A673 (cell line): ENCODE measurements around the gene RSPH1. TPM values are rescaled to one million over a fixed set of nuclear protein-coding genes. Genes with fewer than 3 reads are reported as not detected.

ENCODE experiments used
- BruUV-seq: library from RNA; stranded (reverse); fragments of 400-500 nt; replicated peaks from 2 replicates; lab custom pipeline; 2021; lab: Mats Ljungman, UMichigan
- CTCF ChIA-PET: fragments of 300-600 bp; sonication (Branson Sonifier 250); formaldehyde crosslinking; loops from one replicate; lab custom pipeline; 2022; ENCODE audit warnings: antibody characterized with exemption; lab: Charles Lee
- POLR2A ChIA-PET: fragments of 300-600 bp; sonication (Branson Sonifier 250); formaldehyde crosslinking; loops from one replicate; lab custom pipeline; 2022; ENCODE audit warnings: antibody characterized with exemption; ENCODE audit not compliant: low non-redundant PET; lab: Charles Lee
- DNase-seq: peaks from one replicate; pipeline ENCODE4 v3.0.0-alpha.2; 2015; ENCODE audit warnings: low spot score
- H3K27ac ChIP-seq: fragments of 200-600 bp; sonication (generic); 2 replicates; pipeline ENCODE4 v1.5.1; 2016; ENCODE audit warnings: mixed run types, low read depth, mild to moderate bottlenecking, mixed read lengths, antibody characterized with exemption, low read length; ENCODE audit not compliant: poor library complexity, severe bottlenecking
- H3K27me3 ChIP-seq: fragments of 200-600 bp; sonication (generic); replicated peaks from 2 replicates; pipeline ENCODE4 v1.6.1; 2017; ENCODE audit warnings: mixed run types, low read depth, mild to moderate bottlenecking, mixed read lengths, antibody characterized with exemption, low read length; ENCODE audit not compliant: insufficient read depth, poor library complexity
- H3K36me3 ChIP-seq: fragments of 200-600 bp; sonication (generic); 2 replicates; pipeline ENCODE4 v1.6.1; 2016; ENCODE audit warnings: mixed run types, mild to moderate bottlenecking, mixed read lengths, antibody characterized with exemption, low read length; ENCODE audit not compliant: insufficient read depth, poor library complexity, severe bottlenecking
- H3K4me1 ChIP-seq: fragments of 200-600 bp; sonication (generic); 2 replicates; pipeline ENCODE4 v1.6.1; 2017; ENCODE audit warnings: mixed run types, mild to moderate bottlenecking, mixed read lengths, antibody characterized with exemption, low read length; ENCODE audit not compliant: insufficient read depth, poor library complexity, severe bottlenecking
- H3K4me3 ChIP-seq: fragments of 200-600 bp; sonication (generic); 2 replicates; pipeline ENCODE4 v1.5.1; 2016; ENCODE audit warnings: low read depth, mixed run types, mild to moderate bottlenecking, mixed read lengths, low read length; ENCODE audit not compliant: poor library complexity, severe bottlenecking
- H3K9me3 ChIP-seq: fragments of 200-600 bp; sonication (generic); 2 replicates; pipeline ENCODE4 v1.6.1; 2016; ENCODE audit warnings: mixed run types, low read depth, mild to moderate bottlenecking, mixed read lengths, antibody characterized with exemption, low read length; ENCODE audit not compliant: poor library complexity, severe bottlenecking
- CTCF ChIP-seq: fragments of 300-800, 200-600 bp; sonication (generic); conservative IDR thresholded peaks from 2 replicates; pipeline ENCODE4 v1.5.1; 2017; ENCODE audit warnings: low read depth, mild to moderate bottlenecking, antibody characterized with exemption, low read length, moderate library complexity, mixed read lengths
- EZH2 ChIP-seq: fragments of 200-600 bp; sonication (generic); IDR thresholded peaks from 2 replicates; pipeline ENCODE4 v1.6.1; 2017; ENCODE audit warnings: borderline replicate concordance, low read depth, mild to moderate bottlenecking, mixed read lengths, antibody characterized with exemption, low read length; ENCODE audit not compliant: poor library complexity, severe bottlenecking
- intact Hi-C: fragments of 100-400 bp; cut with micrococcal nuclease; formaldehyde crosslinking; loops from one replicate; pipeline ENCODE4 v1.10.0; 2022; ENCODE audit not compliant: unreplicated experiment
- total RNA-seq: library from RNA; stranded (reverse); gene quantifications from 2 replicates; pipeline ENCODE4 v1.2.3, GENCODE V29; 2021

Gene RSPH1
- total RNA-seq, 1 experiment from 2014 or later, result 0.45 TPM

- CTCF ChIA-PET, result no interaction called here
- DNase-seq, result peak; percentile 46
These were observed 43.9 kb upstream of the RSPH1 start for GRCh38 chr21:42539931-42540343.

GRCh38 chr21:42539342-42539741, 43.3 kb upstream of the RSPH1 start:
- BruUV-seq, result no TSS peak
- CTCF ChIA-PET, result no interaction called here
- H3K27me3 ChIP-seq, result no peaks in the 10 kb centered on the region
- no peak for DNase-seq
- TF ChIP-seq CTCF (no peak), EZH2 (no peak)
- POLR2A ChIA-PET, result no interaction called here
- no peak overlapping the region for H3K4me3 ChIP-seq
- peaks cover 19% of the 10 kb centered on the region for H3K4me1 ChIP-seq
- H3K36me3 ChIP-seq, result no peaks in the 10 kb centered on the region
- H3K9me3 ChIP-seq, result no peaks in the 10 kb centered on the region
- no peak overlapping the region for H3K27ac ChIP-seq
- intact Hi-C loops, result loop anchor here (5.0 to 10.0 kb wide), 3 partner anchors 33 to 232 kb away; no protein-coding TSS in a partner anchor

More at GRCh38 chr21:42539931-42540343, 43.9 kb upstream of the RSPH1 start:
- Histone ChIP-seq H3K36me3 (no peaks in the 10 kb centered on the region), H3K9me3 (no peaks in the 10 kb centered on the region), H3K4me1 (peaks cover 13% of the 10 kb centered on the region), H3K4me3 (no peak overlapping the region), H3K27ac (no peak overlapping the region), H3K27me3 (no peaks in the 10 kb centered on the region)
- TF ChIP-seq CTCF (peak; percentile 50), EZH2 (no peak)
- BruUV-seq, result no TSS peak
- POLR2A ChIA-PET, result no interaction called here
- intact Hi-C loops, result loop anchor here (5.0 to 10.0 kb wide), 3 partner anchors 32 to 233 kb away; no protein-coding TSS in a partner anchor

- CTCF ChIA-PET, result no interaction called here
- Histone ChIP-seq H3K4me3 (no peak overlapping the region), H3K36me3 (no peaks in the 10 kb centered on the region), H3K9me3 (no peaks in the 10 kb centered on the region), H3K27me3 (no peaks in the 10 kb centered on the region), H3K4me1 (peaks cover 25% of the 10 kb centered on the region), H3K27ac (no peak overlapping the region)
- POLR2A ChIA-PET, result no interaction called here
- no TSS peak for BruUV-seq
- peak; percentile 22 for DNase-seq
- no peak for TF ChIP-seq CTCF
- no peak for TF ChIP-seq EZH2
- intact Hi-C loops, result loop anchor here (5.0 to 10.0 kb wide), 3 partner anchors 34 to 231 kb away; no protein-coding TSS in a partner anchor
These were observed 42.7 kb upstream of the RSPH1 start for GRCh38 chr21:42538479-42539275.
